DOHH2 (cell line): Measurements from ENCODE around the gene TBC1D22A.

ENCODE experiments used
- EZH2phosphoT487 ChIP-seq: fragments of 200-600 bp; sonication (generic); IDR thresholded peaks from 2 replicates; pipeline ENCODE4 v1.6.1; 2017; ENCODE audit warnings: borderline replicate concordance, mild to moderate bottlenecking, antibody characterized with exemption, low read length, moderate library complexity, mixed read lengths
- TF ChIP-seq, protein P1 (sequence below): fragments of 200-600 bp; sonication (generic); IDR thresholded peaks from one replicate; pipeline ENCODE4 v1.5.1; 2014; ENCODE audit warnings: antibody characterized with exemption, mild to moderate bottlenecking, low read depth, low read length; ENCODE audit not compliant: poor library complexity, severe bottlenecking

DNA sequence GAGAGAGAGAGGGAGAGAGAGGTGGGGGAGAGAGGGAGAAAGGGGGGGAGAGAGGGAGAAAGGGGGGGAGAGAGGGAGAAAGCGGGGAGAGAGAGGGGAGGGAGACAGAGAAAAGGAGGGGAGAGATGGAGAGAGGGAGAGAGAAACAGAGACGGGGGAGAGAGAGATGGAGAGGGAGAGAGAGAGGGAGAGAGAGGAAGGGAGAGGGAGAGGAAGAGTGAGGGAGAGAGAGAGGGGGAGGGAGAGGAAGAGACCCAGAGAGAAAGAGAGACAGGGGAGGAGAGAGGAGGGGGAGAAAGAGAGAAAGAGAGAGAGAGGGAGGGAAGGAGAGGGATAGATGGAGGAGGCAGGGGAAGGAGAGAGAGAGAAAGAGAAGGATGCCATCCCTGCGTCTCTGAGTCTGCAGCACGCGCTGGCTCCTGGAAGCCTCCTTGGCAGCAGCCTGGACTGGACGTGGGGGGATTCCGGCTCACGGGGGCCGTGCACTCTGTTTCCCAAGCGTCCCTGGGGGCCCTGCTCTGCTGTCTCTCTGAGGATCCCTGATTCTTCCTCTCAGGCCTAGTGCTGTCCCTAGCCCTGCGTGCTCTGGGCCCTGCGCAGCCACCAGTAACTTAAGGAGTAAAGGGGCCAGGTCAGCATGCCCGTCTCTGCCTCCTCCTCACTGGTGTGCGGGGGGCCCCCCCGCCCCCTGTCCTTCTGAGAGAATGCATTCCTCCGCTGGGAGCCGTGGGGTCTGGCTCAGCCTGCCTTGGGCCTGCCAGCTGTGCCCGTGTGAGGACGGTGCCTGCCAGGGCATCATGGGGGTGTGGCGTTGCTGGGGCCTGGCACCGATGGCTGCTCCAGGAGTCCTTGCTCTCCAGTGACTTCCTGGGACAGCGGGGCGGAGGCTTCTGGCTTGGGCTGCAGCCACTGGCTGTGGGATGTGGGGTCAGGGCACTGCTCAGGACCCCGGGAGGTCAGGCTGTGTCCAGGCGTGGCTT is 429.5 kb downstream of the TBC1D22A start:
- TF ChIP-seq, protein P1, sequence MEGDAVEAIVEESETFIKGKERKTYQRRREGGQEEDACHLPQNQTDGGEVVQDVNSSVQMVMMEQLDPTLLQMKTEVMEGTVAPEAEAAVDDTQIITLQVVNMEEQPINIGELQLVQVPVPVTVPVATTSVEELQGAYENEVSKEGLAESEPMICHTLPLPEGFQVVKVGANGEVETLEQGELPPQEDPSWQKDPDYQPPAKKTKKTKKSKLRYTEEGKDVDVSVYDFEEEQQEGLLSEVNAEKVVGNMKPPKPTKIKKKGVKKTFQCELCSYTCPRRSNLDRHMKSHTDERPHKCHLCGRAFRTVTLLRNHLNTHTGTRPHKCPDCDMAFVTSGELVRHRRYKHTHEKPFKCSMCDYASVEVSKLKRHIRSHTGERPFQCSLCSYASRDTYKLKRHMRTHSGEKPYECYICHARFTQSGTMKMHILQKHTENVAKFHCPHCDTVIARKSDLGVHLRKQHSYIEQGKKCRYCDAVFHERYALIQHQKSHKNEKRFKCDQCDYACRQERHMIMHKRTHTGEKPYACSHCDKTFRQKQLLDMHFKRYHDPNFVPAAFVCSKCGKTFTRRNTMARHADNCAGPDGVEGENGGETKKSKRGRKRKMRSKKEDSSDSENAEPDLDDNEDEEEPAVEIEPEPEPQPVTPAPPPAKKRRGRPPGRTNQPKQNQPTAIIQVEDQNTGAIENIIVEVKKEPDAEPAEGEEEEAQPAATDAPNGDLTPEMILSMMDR: no peak
- TF ChIP-seq EZH2phosphoT487: no peak
